Measurements from ENCODE around the gene CCL23. TPM values are rescaled to one million over a fixed set of nuclear protein-coding genes. Genes with fewer than 3 reads are reported as not detected.
"Not testable (repeated sequence)": the region's sequence is repeated elsewhere in the genome, so short reads cannot be mapped to it uniquely, and the experiment has no call there.

The CCL23 gene
- total RNA-seq, 1 donor: 0.81 TPM

GRCh38 chr17:36008998-36009665 is 8.6 kb downstream of the CCL23 start:
- no peak for DNase-seq (ENCODE audit: low read depth in 2 of 3, low spot score in 2 of 3)

- peak in 2 of 3 donors; percentile 6 to 55 for DNase-seq (ENCODE audit: low read depth in 2 of 3, low spot score in 2 of 3)
Observed at GRCh38 chr17:36004594-36005108, 13.1 kb downstream of the CCL23 start.

- no peak for DNase-seq (ENCODE audit: low read depth in 2 of 3, low spot score in 2 of 3)
Observed at GRCh38 chr17:36002631-36003030, 15.1 kb downstream of the CCL23 start.

GRCh38 chr17:36001862-36002603 is 15.7 kb downstream of the CCL23 start:
- no peak for DNase-seq (ENCODE audit: low read depth in 2 of 3, low spot score in 2 of 3)

GRCh38 chr17:36001110-36001771 is 16.5 kb downstream of the CCL23 start, which contains the start of gene CCL15:
Gene CCL15 (minus strand): TSS chr17:36001553. CDS start chr17:36001492, 61 bp downstream.
- no peak for DNase-seq (ENCODE audit: low read depth in 2 of 3, low spot score in 2 of 3)

- no peak for DNase-seq (ENCODE audit: low read depth in 2 of 3, low spot score in 2 of 3)
Observed at GRCh38 chr17:36000732-36001109, 17.1 kb downstream of the CCL23 start.

GRCh38 chr17:35998756-35999155 is 19.0 kb downstream of the CCL23 start:
- DNase-seq (ENCODE audit: low read depth in 2 of 3, low spot score in 2 of 3): no peak

GRCh38 chr17:35998018-35998545 is 19.7 kb downstream of the CCL23 start:
- no peak for DNase-seq (ENCODE audit: low read depth in 2 of 3, low spot score in 2 of 3)

- DNase-seq (ENCODE audit: low read depth in 2 of 3, low spot score in 2 of 3): not testable (repeated sequence)
Observed at GRCh38 chr17:35995346-35995745, 22.4 kb downstream of the CCL23 start.

GRCh38 chr17:35991075-35991474 is 26.7 kb downstream of the CCL23 start:
- DNase-seq (ENCODE audit: low read depth in 2 of 3, low spot score in 2 of 3): no peak

- no peak for DNase-seq (ENCODE audit: low read depth in 2 of 3, low spot score in 2 of 3)
Observed at GRCh38 chr17:35988164-35988563, 29.6 kb downstream of the CCL23 start.

- no peak for DNase-seq (ENCODE audit: low read depth in 2 of 3, low spot score in 2 of 3)
Observed at GRCh38 chr17:35986643-35987042, 31.1 kb downstream of the CCL23 start, which contains the start of gene CCL14. Gene CCL14 (minus strand): TSS chr17:35986729. CDS start chr17:35986649, 80 bp downstream.

GRCh38 chr17:35984140-35984539 is 33.6 kb downstream of the CCL23 start:
- no peak for DNase-seq (ENCODE audit: low read depth in 2 of 3, low spot score in 2 of 3)

- DNase-seq (ENCODE audit: low read depth in 2 of 3, low spot score in 2 of 3): no peak
Observed at GRCh38 chr17:35982409-35983191, 35.2 kb downstream of the CCL23 start.

GRCh38 chr17:35981908-35982330 is 35.9 kb downstream of the CCL23 start:
- peak in 1 of 3 donors; percentile 46 for DNase-seq (ENCODE audit: low read depth in 2 of 3, low spot score in 2 of 3)

GRCh38 chr17:35981246-35981645 is 36.5 kb downstream of the CCL23 start, which contains the start of gene CCL16:
Gene CCL16 (minus strand): TSS chr17:35981497. CDS start chr17:35981420, 77 bp downstream.
- DNase-seq (ENCODE audit: low read depth in 2 of 3, low spot score in 2 of 3): no peak

- DNase-seq (ENCODE audit: low read depth in 2 of 3, low spot score in 2 of 3): no peak
Observed at GRCh38 chr17:35978346-35978745, 39.4 kb downstream of the CCL23 start.

- DNase-seq (ENCODE audit: low read depth in 2 of 3, low spot score in 2 of 3): no peak
Observed at GRCh38 chr17:35977509-35977908, 40.3 kb downstream of the CCL23 start.

GRCh38 chr17:35973333-35974260 is 44.2 kb downstream of the CCL23 start:
- DNase-seq (ENCODE audit: low read depth in 2 of 3, low spot score in 2 of 3): no peak

Measured in hematopoietic multipotent progenitor cell (in vitro differentiated cells).